K562 (cell line): ENCODE measurements around the gene ARFGAP1. TPM values are rescaled to one million over a fixed set of nuclear protein-coding genes. Genes with fewer than 3 reads are reported as not detected.

Experiments
- ATAC-seq: fragments of 200-7000 bp; cut with Tn5 transposase; 3 replicates; pipeline ENCODE4 v1.9.1; 2020; ENCODE audit warnings: moderate library complexity
- BruUV-seq: library from RNA; stranded (reverse); fragments of 400-500 nt; replicated peaks from 2 replicates; lab custom pipeline; 2021; lab: Mats Ljungman, UMichigan
- CTCF ChIA-PET: fragments of 300-600 bp; formaldehyde crosslinking; extraction: SDS; loops from one replicate; lab custom pipeline; 2021; ENCODE audit warnings: low intra/inter-chr PET ratio; lab: Yijun Ruan, JAX
- POLR2A ChIA-PET: fragments of 300-600, 350-650 bp; sonication (Branson Sonifier 250); formaldehyde crosslinking; extraction: SDS; loops from one replicate; lab custom pipeline; 2021; ENCODE audit warnings: antibody characterized with exemption, inconsistent platforms; lab: Yijun Ruan, JAX
- DNase-seq, 4 experiments: peaks; one replicate each; pipeline versions ENCODE4 v3.0.0 to v3.0.0-alpha.2; 2011 to 2018; ENCODE audit warnings: low spot score in 3 of 4, mixed read lengths in 3 of 4; ENCODE audit errors: extremely low read depth in 1 of 4
- FAIRE-seq: peaks from 2 replicates; lab custom pipeline; 2011; peaks lifted over from hg19 to GRCh38; lab: Jason Lieb, UNC
- H2AFZ ChIP-seq: 2 replicates; pipeline ENCODE4 v1.6.0; 2011; ENCODE audit warnings: low read depth, low read length, control low read depth, inconsistent platforms
- H3K27ac ChIP-seq: fragments of 200-600 bp; 3 replicates; pipeline ENCODE4 v1.8.0; 2011; ENCODE audit warnings: low read depth, mild to moderate bottlenecking, control low read depth, inconsistent platforms, low read length, moderate library complexity, mixed read lengths; ENCODE audit errors: extremely low read depth
- H3K27me3 ChIP-seq, 2 experiments: fragments of 300-600 bp in 1 of 2; 2 replicates in 1 of 2; 3 replicates in 1 of 2; pipeline versions ENCODE4 v1.6.0 to v1.8.0; 2011; ENCODE audit warnings: inconsistent platforms in 2 of 2, low read length in 2 of 2, mild to moderate bottlenecking in 1 of 2, mixed read lengths in 1 of 2, moderate library complexity in 1 of 2; ENCODE audit not compliant: control insufficient read depth in 2 of 2, insufficient read depth in 2 of 2
- H3K36me3 ChIP-seq: fragments of 300-600 bp; 3 replicates; pipeline ENCODE4 v1.8.0; 2011; ENCODE audit warnings: mild to moderate bottlenecking, low read length, inconsistent platforms; ENCODE audit not compliant: control insufficient read depth, insufficient read depth
- H3K4me1 ChIP-seq, 2 experiments: fragments of 200-600 bp in 1 of 2; replicated peaks in 1 of 2; 2 replicates in 1 of 2; 3 replicates in 1 of 2; pipeline versions ENCODE4 v1.5.1 to v1.8.0; 2011; ENCODE audit warnings: inconsistent platforms in 2 of 2, low read length in 2 of 2, mild to moderate bottlenecking in 1 of 2, mixed read lengths in 1 of 2, moderate library complexity in 1 of 2; ENCODE audit not compliant: control insufficient read depth in 2 of 2, insufficient read depth in 2 of 2
- H3K4me2 ChIP-seq: 2 replicates; pipeline ENCODE4 v1.6.1; 2011; ENCODE audit warnings: low read length, control low read depth, inconsistent platforms, mixed read lengths; ENCODE audit not compliant: insufficient read depth
- H3K4me3 ChIP-seq: fragments of 200-600 bp; sonication (generic), shearing (Covaris generic); 2 replicates; pipeline ENCODE4 v1.5.1; 2016; ENCODE audit warnings: control low read depth, inconsistent platforms
- H3K79me2 ChIP-seq: fragments of 200-600 bp; 3 replicates; pipeline ENCODE4 v1.8.0; 2011; ENCODE audit warnings: low read length, inconsistent platforms; ENCODE audit not compliant: control insufficient read depth, insufficient read depth
- H3K9ac ChIP-seq, 2 experiments: 2 replicates each; pipeline versions ENCODE4 v1.6.0 to v1.6.1; 2011; ENCODE audit warnings: low read depth in 2 of 2, low read length in 2 of 2, control low read depth in 1 of 2, inconsistent platforms in 1 of 2, mild to moderate bottlenecking in 1 of 2, mixed read lengths in 1 of 2; ENCODE audit not compliant: insufficient read depth in 1 of 2
- H3K9me1 ChIP-seq: one replicate; pipeline ENCODE4 v1.6.0; 2011; ENCODE audit warnings: inconsistent platforms, mild to moderate bottlenecking, low read length, moderate library complexity; ENCODE audit not compliant: control insufficient read depth, insufficient read depth
- H3K9me3 ChIP-seq: replicated peaks from 2 replicates; pipeline ENCODE4 v1.5.1; 2011; ENCODE audit warnings: low read depth, low read length, inconsistent platforms; ENCODE audit not compliant: control insufficient read depth, insufficient read depth
- H4K20me1 ChIP-seq: replicated peaks from 2 replicates; pipeline ENCODE4 v1.6.1; 2011; ENCODE audit warnings: low read length, inconsistent platforms, mixed read lengths; ENCODE audit not compliant: control insufficient read depth, insufficient read depth
- MNT ChIP-seq, 2 experiments: fragments of 450-650 bp; conservative IDR thresholded peaks; 2 replicates each; pipeline ENCODE4 v1.6.1; 2017; ENCODE audit warnings: mild to moderate bottlenecking in 2 of 2, moderate library complexity in 2 of 2
- NCOA4 ChIP-seq: fragments of 450-650 bp; IDR thresholded peaks from 2 replicates; pipeline ENCODE4 v1.6.1; 2018; ENCODE audit warnings: mild to moderate bottlenecking; ENCODE audit not compliant: partially characterized antibody
- RAD21 ChIP-seq, 2 experiments: fragments of 250-450 bp in 1 of 2; fragments of 450-650 bp in 1 of 2; sonication (Bioruptor Pico) in 1 of 2; formaldehyde crosslinking in 1 of 2; IDR thresholded peaks in 1 of 2; conservative IDR thresholded peaks in 1 of 2; 2 replicates each; pipeline versions ENCODE4 v1.4.0 to v1.8.0; 2020 to 2022; ENCODE audit warnings: mild to moderate bottlenecking in 2 of 2, moderate library complexity in 1 of 2
- ZNF785 ChIP-seq: fragments of 250-450 bp; sonication (Bioruptor Pico); IDR thresholded peaks from 2 replicates; pipeline ENCODE4 v1.4.0; 2020; ENCODE audit warnings: mild to moderate bottlenecking
- WGBS: fragments of 100-300 bp; shearing (Covaris generic); methylation state at CpG from one replicate; pipeline ENCODE4 v1.1.6; 2016; ENCODE audit warnings: low coverage, mixed read lengths; ENCODE audit not compliant: insufficient coverage; ENCODE audit errors: missing lambda C conversion rate; 5-methylcytosine and 5-hydroxymethylcytosine counted together
- in situ Hi-C: fragments of 300-500 bp; cut with MboI; formaldehyde crosslinking; loops from 4 replicates; pipeline ENCODE4 v1.15.0; 2018; ENCODE audit warnings: inconsistent platforms, mixed read lengths
- intact Hi-C: fragments of 100-400 bp; cut with micrococcal nuclease; formaldehyde crosslinking; loops from 2 replicates; pipeline ENCODE4 v1.14.2; 2022
- polyA plus RNA-seq, 8 experiments: library from polyadenylated mRNA; depleted of rRNA in 4 of 8; stranded (reverse) in 5 of 8; unstranded in 3 of 8; fragments of >200 nt; fragmentation: Nextera tagmentation in 2 of 8; fragmentation: Illumina TruSeq in 1 of 8; extraction: Ambion mirVana in 2 of 8; extraction: Trizol in 1 of 8; gene quantifications; 2 replicates each; pipeline versions ENCODE4 v1.2.1 to v1.2.3, GENCODE V29; 2011 to 2014; ENCODE audit warnings: inconsistent platforms in 1 of 8, missing spikeins in 1 of 8
- total RNA-seq, 7 experiments: library from RNA; depleted of rRNA in 6 of 7; stranded (reverse); fragments of >200 nt in 6 of 7; fragmentation: Illumina TruSeq in 2 of 7; extraction: Trizol in 2 of 7; gene quantifications; 2 replicates each; pipeline versions ENCODE4 v1.2.1 to v1.2.3, GENCODE V29; 2011 to 2021; ENCODE audit warnings: low replicate concordance in 1 of 7
- TF ChIP-seq, protein P1 (sequence below), 3 experiments: IDR thresholded peaks in 2 of 3; conservative IDR thresholded peaks in 1 of 3; 2 replicates each; pipeline ENCODE4 v1.5.1; 2011 to 2012; ENCODE audit warnings: low read length in 3 of 3, mild to moderate bottlenecking in 3 of 3, control low read depth in 2 of 3, improper control_type of control experiment in 1 of 3, inconsistent platforms in 1 of 3, low read depth in 1 of 3, mixed read lengths in 1 of 3, moderate library complexity in 1 of 3; ENCODE audit not compliant: insufficient read depth in 2 of 3

Gene ARFGAP1
- total and polyA plus RNA-seq, 9 of the 15 experiments (the other 6 are each of a cell fraction or from before 2014, with no cell fraction given): 0.53 to 102 (median 33.5) TPM

DNA sequence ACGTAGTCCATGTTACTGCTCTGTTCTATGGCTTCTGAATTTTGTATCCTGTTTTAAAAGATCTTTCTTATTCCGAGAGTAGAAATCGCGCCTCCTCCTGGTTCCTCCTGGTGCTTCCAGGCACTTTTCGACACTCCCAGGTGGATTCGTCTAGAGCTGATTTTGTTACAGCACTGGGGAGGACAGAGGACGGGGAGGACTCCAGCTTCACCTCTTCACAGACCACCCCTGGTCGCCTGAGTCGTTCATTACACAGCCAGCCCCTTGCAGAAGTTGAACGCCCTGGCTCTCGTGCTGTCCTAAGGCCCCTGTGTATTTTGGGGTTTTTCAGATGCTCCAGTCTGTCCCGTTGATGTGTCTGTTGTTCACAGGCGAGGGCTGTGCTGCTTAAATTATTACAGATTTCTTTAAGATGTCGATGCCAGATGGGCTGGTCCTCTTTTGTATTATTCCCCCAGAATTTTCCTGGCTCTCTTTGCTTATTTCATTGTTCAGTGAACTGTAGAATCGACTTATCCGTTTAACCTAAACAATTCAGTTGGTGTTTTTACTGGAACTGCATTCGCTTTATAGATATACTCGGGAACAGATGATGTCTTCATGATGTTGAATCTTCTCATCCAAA, 50.9 kb downstream of the ARFGAP1 start:
- Histone ChIP-seq H4K20me1 (no peaks in the 10 kb centered on the region), H3K4me2 (no peak overlapping the region), H3K9me1 (no peaks in the 10 kb centered on the region), H3K9ac (no peak overlapping the region), H3K27ac (no peak overlapping the region), H3K4me1 (peaks cover 0 to 27% of the 10 kb centered on the region in 2 experiments; a peak in 1 of 5 replicates), H2AFZ (no peak overlapping the region), H3K4me3 (no peak overlapping the region), H3K27me3 (peaks cover 19 to 45% of the 10 kb centered on the region in 2 experiments; a peak in 4 of 5 replicates), H3K9me3 (no peaks in the 10 kb centered on the region), H3K79me2 (no peaks in the 10 kb centered on the region), H3K36me3 (no peaks in the 10 kb centered on the region)
- DNase-seq (peak in 2 of 4 experiments; percentile 50 to 56), FAIRE-seq (no peak), ATAC-seq (peak; percentile 34; the same call in 2 of the 3 replicates)
- ChIA-PET CTCF (no interaction called here), POLR2A (interaction anchor here (0.8 kb wide), 1 partner anchor 71 kb away, joined by 3 read pairs; no protein-coding TSS in a partner anchor)
- BruUV-seq: no TSS peak
- intact Hi-C loops (no loop called here), in situ Hi-C loops (no loop called here)
- under 1% methylated on average over 17 of the region's 18 CpGs for WGBS
- TF ChIP-seq RAD21 (CRISPR knock-in tag; conservative IDR thresholded peaks at IDR 0.05 in 1 of 2, IDR thresholded peaks at IDR 0.05 in 1 of 2): peak in 1 of 2 experiments; percentile 17; a peak in 1 of 4 replicates
- no peak for TF ChIP-seq MNT (conservative IDR thresholded peaks at IDR 0.05)
- peak; percentile 98 for TF ChIP-seq ZNF785 (CRISPR knock-in tag)
- no peak for TF ChIP-seq NCOA4
- TF ChIP-seq, protein P1, sequence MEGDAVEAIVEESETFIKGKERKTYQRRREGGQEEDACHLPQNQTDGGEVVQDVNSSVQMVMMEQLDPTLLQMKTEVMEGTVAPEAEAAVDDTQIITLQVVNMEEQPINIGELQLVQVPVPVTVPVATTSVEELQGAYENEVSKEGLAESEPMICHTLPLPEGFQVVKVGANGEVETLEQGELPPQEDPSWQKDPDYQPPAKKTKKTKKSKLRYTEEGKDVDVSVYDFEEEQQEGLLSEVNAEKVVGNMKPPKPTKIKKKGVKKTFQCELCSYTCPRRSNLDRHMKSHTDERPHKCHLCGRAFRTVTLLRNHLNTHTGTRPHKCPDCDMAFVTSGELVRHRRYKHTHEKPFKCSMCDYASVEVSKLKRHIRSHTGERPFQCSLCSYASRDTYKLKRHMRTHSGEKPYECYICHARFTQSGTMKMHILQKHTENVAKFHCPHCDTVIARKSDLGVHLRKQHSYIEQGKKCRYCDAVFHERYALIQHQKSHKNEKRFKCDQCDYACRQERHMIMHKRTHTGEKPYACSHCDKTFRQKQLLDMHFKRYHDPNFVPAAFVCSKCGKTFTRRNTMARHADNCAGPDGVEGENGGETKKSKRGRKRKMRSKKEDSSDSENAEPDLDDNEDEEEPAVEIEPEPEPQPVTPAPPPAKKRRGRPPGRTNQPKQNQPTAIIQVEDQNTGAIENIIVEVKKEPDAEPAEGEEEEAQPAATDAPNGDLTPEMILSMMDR (IDR thresholded peaks at IDR 0.05 in 2 of 3, conservative IDR thresholded peaks at IDR 0.05 in 1 of 3; ENCODE audit: insufficient read depth in 2 of 3, low read depth in 1 of 3, low read length in 3 of 3): peak; percentile 29 to 42 (median 39); a peak in 2 of 6 replicates
